Measurements from ENCODE around the gene TOX2.

- TF ChIP-seq CTCF (IDR thresholded peaks at IDR 0.05), result no peak
- TF ChIP-seq POLR2A (IDR thresholded peaks at IDR 0.05), result no peak
- TF ChIP-seq EP300 (IDR thresholded peaks at IDR 0.05), result no peak
Observed at GRCh38 chr20:44040202-44040915, 125.7 kb downstream of the TOX2 start.
